ENCODE data around the gene PRMT7. TPM values are rescaled to one million over a fixed set of nuclear protein-coding genes. Genes with fewer than 3 reads are reported as not detected.

Gene PRMT7
- total and polyA plus RNA-seq, 2 of the 8 experiments (the other 6 are each of a cell fraction or from before 2014, with no cell fraction given), result 48.2 to 49.3 TPM

- Histone ChIP-seq H2BK12ac (ENCODE audit: low read depth, low read length) (no peak overlapping the region), H3K56ac (replicated peaks; ENCODE audit: insufficient read length, low read depth, low read length) (no peak overlapping the region), H2AFZ (ENCODE audit: low read length) (no peak overlapping the region), H3K18ac (ENCODE audit: extremely low read depth, low read length) (no peak overlapping the region), H2BK120ac (replicated peaks; ENCODE audit: low read depth, low read length) (no peak overlapping the region), H2BK20ac (ENCODE audit: low read length) (no peak overlapping the region), H3K14ac (ENCODE audit: insufficient read length) (no peak overlapping the region), H4K20me1 (replicated peaks in 1 of 2; ENCODE audit: control insufficient read depth in 1 of 2, insufficient read depth in 2 of 2, low read length in 2 of 2) (peaks cover 3 to 6% of the 10 kb centered on the region in 2 experiments), H2BK5ac (ENCODE audit: low read depth, low read length) (no peak overlapping the region), H3K27ac (ENCODE audit: low read depth, low read length) (no peak overlapping the region), H3K27me3 (replicated peaks in 1 of 4; ENCODE audit: control insufficient read depth in 3 of 4, extremely low read depth in 1 of 4, insufficient read depth in 3 of 4, low read length in 3 of 4) (no peaks in the 10 kb centered on the region), H3K4me1 (replicated peaks in 1 of 4; ENCODE audit: control insufficient read depth in 3 of 4, insufficient read depth in 4 of 4, low read length in 3 of 4) (no peaks in the 10 kb centered on the region), H3K79me2 (ENCODE audit: control insufficient read depth in 1 of 2, insufficient read depth in 2 of 2, low read length in 2 of 2) (no peaks in the 10 kb centered on the region), H3K9ac (replicated peaks in 1 of 4; ENCODE audit: extremely low read depth in 1 of 4, low read depth in 3 of 4, low read length in 3 of 4) (no peak overlapping the region), H3K36me3 (ENCODE audit: control insufficient read depth in 2 of 4, insufficient read depth in 4 of 4, low read length in 3 of 4) (peaks cover 0 to 15% (median 6%) of the 10 kb centered on the region in 4 experiments; a peak in 5 of 8 replicates), H2BK15ac (ENCODE audit: low read length) (no peak overlapping the region), H3K9me3 (ENCODE audit: insufficient read depth in 2 of 2, low read depth in 1 of 2, low read length in 1 of 2) (no peaks in the 10 kb centered on the region), H3K4ac (replicated peaks; ENCODE audit: insufficient read length, low read depth, low read length) (no peak overlapping the region), H4K5ac (ENCODE audit: insufficient read length, low read depth, low read length) (no peak overlapping the region), H3K23me2 (ENCODE audit: low read depth, low read length) (no peaks in the 10 kb centered on the region; the same call in 1 of the 2 replicates), H4K91ac (replicated peaks; ENCODE audit: insufficient read length, low read length) (no peak overlapping the region), H4K8ac (ENCODE audit: extremely low read depth, insufficient read depth, low read length) (no peak overlapping the region), H3K4me3 (ENCODE audit: extremely low read depth in 1 of 4, insufficient read depth in 2 of 4, low read depth in 3 of 4, low read length in 4 of 4) (no peak overlapping the region), H3K23ac (ENCODE audit: insufficient read length) (no peak overlapping the region), H2AK5ac (ENCODE audit: low read depth, low read length) (no peak overlapping the region), H3K79me1 (ENCODE audit: low read depth, low read length) (0 out of 2 replicates have a peak, but pooled peaks cover 3% of the 10 kb centered on the region), H3K4me2 (ENCODE audit: insufficient read depth in 1 of 2, low read depth in 2 of 2, low read length in 2 of 2) (no peak overlapping the region)
- TF ChIP-seq SUZ12 (IDR thresholded peaks at IDR 0.05; ENCODE audit: low read length), result no peak
- TF ChIP-seq EZH2 (IDR thresholded peaks at IDR 0.05; ENCODE audit: low read depth, low read length, severe bottlenecking), result no peak
- no peak for TF ChIP-seq PHF8 (conservative IDR thresholded peaks at IDR 0.05; ENCODE audit: low read depth, low read length)
- no peak for TF ChIP-seq ZNF274 (IDR thresholded peaks at IDR 0.05; ENCODE audit: borderline replicate concordance, extremely low read depth, low read length)
- no peak for TF ChIP-seq KDM4A (IDR thresholded peaks at IDR 0.05; ENCODE audit: low read depth, low read length, severe bottlenecking)
- no peak for DNase-seq (ENCODE audit: low read depth in 1 of 2, low spot score in 2 of 2)
- ChIA-PET POLR2A (ENCODE audit: partially characterized antibody) (interaction anchor here (0.6 to 4.4 kb wide), 10 partner anchors 8 to 70 kb away, joined by 3 to 13 read pairs (median 4); partner anchors contain the start of genes PRMT7, SLC7A6 and SLC7A6OS), CTCF (ENCODE audit: partially characterized antibody) (interaction anchor here (0.6 to 20.4 kb wide), 6 partner anchors 9 to 75 kb away, joined by 3 to 233 read pairs (median 4); partner anchors contain the start of gene SLC7A6)
- no peak for FAIRE-seq
- WGBS, 2 experiments (ENCODE audit: extremely low coverage in 1 of 2, insufficient coverage in 1 of 2, insufficient read length in 1 of 2, insufficient replicate concordance in 2 of 2, low coverage in 1 of 2, low lambda C conversion rate in 2 of 2, missing lambda C conversion rate in 1 of 2), result 85% methylated on average over 4 of the region's 4 CpGs; no CpG with 5 or more reads in 1 of the 2 experiments
Measured at GRCh38 chr16:68291227-68291626, 19.6 kb upstream of the PRMT7 start.
